ENCODE results near the gene VPS29. TPM values are rescaled to one million over a fixed set of nuclear protein-coding genes. Genes with fewer than 3 reads are reported as not detected.

VPS29 gene
- polyA plus RNA-seq (2013, experiment 1 of 2; ENCODE audit: insufficient read length), result 116 TPM
- 98.9 TPM for polyA plus RNA-seq (2013, experiment 2 of 2; ENCODE audit: insufficient read length)

DNA sequence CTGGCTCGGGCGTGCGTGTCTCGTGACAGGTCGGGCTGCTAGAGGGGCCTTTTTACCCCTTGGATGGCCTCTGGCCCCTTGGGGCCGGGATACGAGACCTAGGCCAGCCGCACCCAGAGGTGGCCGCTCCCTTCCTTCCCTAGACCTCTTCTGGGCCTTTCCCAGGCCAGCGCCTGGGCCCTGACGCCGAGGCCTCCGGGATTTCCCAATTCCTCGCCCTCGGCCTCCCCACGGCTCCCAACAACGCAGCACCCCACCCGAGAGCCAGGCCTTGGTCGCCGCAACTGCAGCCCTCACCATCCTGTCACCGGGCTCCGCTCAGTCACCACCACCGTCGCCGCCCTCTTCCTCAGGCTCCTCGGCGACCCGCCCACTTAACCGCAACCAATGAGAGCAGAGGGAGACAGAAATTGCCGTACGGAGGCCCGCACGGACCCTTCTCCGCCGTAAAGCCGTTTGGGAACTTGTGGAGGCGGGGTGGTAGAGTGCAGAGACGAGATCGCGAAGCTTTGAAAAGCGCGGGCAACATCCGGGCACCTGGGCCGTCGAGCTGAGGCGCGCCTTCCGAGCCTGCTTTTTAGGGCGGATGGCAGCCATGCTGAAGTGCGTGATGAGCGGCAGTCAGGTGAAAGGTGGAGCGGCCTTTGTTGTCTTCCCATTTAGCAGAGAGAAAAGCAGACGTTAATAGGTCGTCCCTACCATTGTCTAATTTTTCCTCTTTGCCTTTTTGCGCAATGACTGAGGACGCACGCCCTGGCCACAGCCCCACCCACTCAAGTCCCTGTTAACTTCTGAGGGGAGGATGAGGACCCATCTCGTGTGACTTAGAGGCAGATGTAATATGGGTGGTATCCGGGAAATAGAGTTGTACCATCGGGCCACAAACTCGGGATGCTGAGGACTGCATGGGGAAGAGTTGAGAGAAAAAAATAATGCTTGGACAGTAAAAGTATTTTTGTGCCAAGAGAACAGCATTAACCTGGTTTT is at the start of gene VPS29, which contains the start of gene RAD9B:
Gene VPS29, minus strand, starts transcription at position 360 of the 987 bp plus-strand sequence. Its CDS starts 60 bp downstream, at position 300.
Gene RAD9B, plus strand, starts transcription at position 580 of the 987 bp plus-strand sequence. Its CDS starts 7 bp downstream, at position 587.
- DNase-seq, result peak; percentile 99

DNA sequence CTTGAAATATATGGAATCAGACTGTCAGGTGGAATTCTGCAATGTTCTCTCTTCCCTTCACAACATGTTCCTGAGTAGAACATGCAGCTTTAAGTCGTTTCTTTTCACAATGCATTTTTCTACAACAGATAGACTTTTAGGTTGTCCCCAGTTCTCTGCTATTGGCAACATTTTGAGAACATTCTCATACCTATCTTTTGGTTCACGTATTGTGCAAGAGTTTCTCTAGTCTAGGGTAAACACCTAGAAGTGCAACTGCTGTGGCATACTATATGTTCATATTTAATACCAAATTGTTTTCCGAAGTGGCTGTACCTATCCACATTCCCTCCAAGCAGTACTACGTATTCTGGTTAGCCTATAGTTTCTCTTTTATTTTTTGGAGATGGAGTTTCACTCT is 49.1 kb upstream of the VPS29 start:
- no peak for DNase-seq

DNA sequence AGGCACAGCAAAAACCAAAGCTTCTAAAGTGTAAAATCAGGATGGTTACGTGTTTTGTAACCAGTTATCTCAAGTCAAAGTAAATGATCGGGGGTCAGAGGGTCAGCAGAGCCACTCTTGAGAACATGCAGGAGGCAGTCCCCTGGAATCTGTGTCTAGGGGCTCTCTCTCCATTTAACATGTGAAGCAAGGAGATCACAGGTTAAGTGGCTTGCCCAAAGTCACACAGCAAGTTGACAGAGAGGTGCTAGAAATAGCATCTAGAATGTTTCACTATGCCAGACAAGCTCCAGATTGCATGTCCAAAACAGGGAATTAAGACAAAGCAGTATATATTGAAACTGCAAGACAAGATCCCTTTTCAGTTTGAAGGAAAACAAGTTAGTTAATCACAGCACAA is 47.8 kb upstream of the VPS29 start:
- no peak for DNase-seq

- peak; percentile 83 for DNase-seq
These were observed 46.8 kb upstream of the VPS29 start for GRCh38 chr12:110548678-110549077.

- no peak for DNase-seq
These were observed 45.2 kb upstream of the VPS29 start for GRCh38 chr12:110547090-110547489.

- DNase-seq, result peak; percentile 89
These were observed 44.4 kb upstream of the VPS29 start for GRCh38 chr12:110546339-110546738.

- DNase-seq, result no peak
These were observed 43.9 kb upstream of the VPS29 start for GRCh38 chr12:110545812-110546211.

DNA sequence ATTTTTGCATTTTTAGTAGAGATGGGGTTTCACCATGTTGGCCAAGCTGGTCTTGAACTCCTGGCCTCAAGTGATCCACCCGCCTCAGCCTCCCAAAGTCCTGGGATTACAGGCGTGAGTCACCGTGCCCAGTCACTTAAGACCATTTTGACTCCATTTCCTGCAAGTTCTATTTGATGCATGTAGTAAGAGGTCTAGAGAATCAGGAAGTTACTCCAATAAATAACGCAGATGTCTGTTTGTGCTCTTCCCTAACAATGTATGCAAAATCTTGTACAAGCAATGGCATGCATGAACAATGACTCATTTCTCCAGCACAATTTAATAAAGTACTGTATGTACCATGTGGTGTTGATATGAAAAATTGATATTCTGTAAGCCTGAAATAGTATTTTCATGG is 43.3 kb upstream of the VPS29 start:
- DNase-seq, result peak; percentile 92

- DNase-seq, result no peak
These were observed 42.1 kb upstream of the VPS29 start for GRCh38 chr12:110543965-110544364.

DNA sequence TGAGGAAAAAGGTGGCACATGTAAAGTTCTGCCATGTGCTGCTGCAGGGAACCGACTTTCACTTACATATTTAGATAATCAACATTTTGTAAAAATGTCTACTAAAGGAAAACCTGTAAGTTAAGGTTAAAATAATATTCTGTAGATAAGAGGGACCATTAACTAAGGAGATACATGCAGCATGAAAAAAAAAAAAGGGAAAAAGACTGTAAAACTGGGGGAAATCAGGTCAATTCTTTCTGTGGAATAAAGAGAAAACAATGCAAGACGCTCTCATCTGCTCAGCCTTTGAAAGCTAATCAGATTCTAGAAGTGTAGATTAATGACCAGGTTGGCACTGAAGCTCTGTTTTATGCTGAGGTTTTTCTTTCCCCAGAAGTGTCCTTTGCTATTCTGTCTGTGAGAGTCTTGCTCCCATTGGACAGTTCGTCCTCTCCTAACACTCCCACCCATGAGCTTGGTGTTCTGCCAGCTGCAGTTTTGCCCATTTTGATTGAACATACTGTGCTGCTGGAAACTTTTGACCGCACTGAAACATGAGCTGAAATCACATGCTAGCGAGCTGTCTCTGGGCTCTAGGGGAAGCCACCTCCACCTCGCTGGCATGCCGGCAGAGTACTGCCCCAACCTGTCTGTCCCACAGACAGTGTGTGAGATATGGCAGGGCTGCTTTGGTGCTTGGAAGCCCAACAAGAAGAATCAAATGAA is 41.5 kb upstream of the VPS29 start:
- peak; percentile 41 for DNase-seq

GRCh38 chr12:110540048-110540447 is 38.1 kb upstream of the VPS29 start:
- no peak for DNase-seq

- DNase-seq, result no peak
These were observed 37.1 kb upstream of the VPS29 start for GRCh38 chr12:110538869-110539622.

DNA sequence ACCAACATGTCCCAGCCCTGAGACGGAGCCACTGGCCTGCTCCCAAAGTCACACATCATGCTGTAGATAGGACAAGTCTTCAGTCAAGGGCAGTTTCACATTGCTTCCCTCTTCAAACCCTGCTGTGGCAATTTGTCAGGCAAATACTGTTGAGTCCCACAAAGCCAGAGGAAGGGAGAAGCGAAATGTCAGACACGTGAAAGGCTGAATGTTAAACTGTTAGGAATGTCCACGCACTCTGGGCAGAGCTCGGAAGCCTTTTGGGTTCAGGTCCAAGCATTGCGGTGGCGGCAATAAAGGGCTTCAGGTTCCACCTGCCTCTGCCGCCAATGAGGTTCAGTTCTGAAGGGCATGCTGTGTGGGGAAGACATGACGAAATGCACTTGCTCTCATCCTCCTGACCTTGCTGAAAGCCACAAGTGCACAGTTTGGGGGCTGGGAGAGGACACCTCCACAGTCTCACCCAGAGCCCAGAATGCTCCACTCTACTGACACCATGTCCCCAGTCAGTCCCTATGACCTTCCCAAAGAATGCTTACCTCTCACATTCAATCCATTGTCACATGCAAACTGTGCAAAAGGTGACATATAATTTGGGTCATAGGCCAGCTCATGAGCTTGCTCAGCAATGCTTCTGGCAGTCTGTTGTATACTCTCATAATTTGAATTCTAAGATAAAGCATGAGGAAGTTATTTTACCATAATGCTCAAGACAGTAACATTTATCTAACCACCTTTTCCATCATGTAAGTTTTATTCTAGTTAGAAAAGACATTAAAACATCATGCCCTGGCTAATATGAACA is 35.9 kb upstream of the VPS29 start:
- no peak for DNase-seq

DNA sequence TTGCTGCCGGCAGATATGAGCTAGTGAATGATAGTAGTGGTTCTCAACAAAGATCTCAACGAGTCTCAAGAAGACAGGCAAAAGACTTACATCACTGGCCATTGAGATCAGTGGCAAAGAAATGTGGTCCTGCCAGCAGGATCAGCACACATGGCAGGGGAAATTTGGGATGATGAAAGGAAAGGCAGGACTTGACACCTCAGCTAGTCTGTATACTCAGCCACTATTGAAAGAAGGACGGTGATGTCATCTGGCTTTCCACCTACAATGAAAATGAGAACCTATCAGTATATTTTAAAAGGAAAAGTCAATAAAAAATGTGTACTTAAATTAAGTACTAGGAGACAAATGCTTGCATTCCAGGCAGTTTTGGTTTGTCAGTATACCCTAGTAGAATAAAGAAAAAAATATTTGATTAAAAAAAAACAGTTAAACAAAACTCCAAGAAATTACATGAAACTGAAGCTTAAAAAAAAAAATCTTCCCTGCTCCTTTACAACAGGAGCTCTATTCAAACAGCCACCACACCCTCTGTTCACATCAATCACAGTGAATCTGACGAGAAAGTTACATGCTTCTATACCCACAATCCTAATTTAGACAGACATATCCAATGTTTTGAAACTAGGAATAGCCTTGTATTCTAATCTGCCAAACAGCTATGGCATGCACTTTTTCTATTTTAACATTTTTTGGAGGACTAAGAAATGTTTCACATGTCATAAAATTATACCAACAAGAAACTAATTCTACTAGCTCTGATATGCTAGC is 35.1 kb upstream of the VPS29 start:
- peak; percentile 37 for DNase-seq

DNA sequence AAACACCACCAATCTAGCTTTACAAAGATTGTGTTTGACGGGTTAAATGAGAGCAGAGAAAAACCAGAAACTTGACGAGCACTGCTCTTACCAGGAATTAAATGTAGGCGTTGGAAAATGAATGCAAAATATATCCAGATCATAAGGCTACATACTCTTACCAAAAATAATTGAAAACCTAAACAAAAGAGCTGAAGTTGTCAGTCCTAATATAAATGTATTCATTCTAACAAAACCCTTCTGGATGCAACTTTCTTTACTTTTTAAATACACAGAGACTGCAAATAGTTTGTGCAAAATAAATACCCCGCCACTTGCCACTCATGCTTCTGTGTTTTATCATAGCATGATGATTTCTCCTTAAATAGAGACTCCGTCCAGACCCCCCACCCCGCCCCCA is 32.9 kb upstream of the VPS29 start:
- DNase-seq, result no peak

GRCh38 chr12:110533607-110534006 is 31.7 kb upstream of the VPS29 start:
- no peak for DNase-seq

- DNase-seq, result no peak
These were observed 30.7 kb upstream of the VPS29 start for GRCh38 chr12:110532644-110533043.

GRCh38 chr12:110531741-110532333 is 29.9 kb upstream of the VPS29 start:
- DNase-seq, result peak; percentile 23

GRCh38 chr12:110530511-110530910 is 28.6 kb upstream of the VPS29 start:
- DNase-seq, result no peak

- DNase-seq, result no peak
These were observed 26.4 kb upstream of the VPS29 start for GRCh38 chr12:110528277-110528839.

Data from fibroblast of skin of back (primary cell).